Nephron (organoid): Measurements from ENCODE around the gene SIRT5.

Experiments
- H3K27ac Mint-ChIP-seq, 3 experiments: 2 replicates each; pipeline ENCODE4 v1.8.0; 2020; ENCODE audit warnings: mixed read lengths in 3 of 3, mild to moderate bottlenecking in 2 of 3, moderate library complexity in 1 of 3
- H3K27me3 Mint-ChIP-seq: 2 replicates; pipeline ENCODE4 v1.8.0; 2021; ENCODE audit warnings: low read depth, mild to moderate bottlenecking, moderate library complexity, mixed read lengths
- H3K36me3 Mint-ChIP-seq: 2 replicates; pipeline ENCODE4 v1.8.0; 2020; ENCODE audit warnings: low read depth, mixed read lengths
- H3K4me1 Mint-ChIP-seq: 2 replicates; pipeline ENCODE4 v1.8.0; 2020; ENCODE audit warnings: mixed read lengths
- H3K4me3 Mint-ChIP-seq, 3 experiments: 2 replicates each; pipeline ENCODE4 v1.8.0; 2020; ENCODE audit warnings: mild to moderate bottlenecking in 3 of 3, mixed read lengths in 3 of 3, moderate library complexity in 2 of 3
- H3K9me3 Mint-ChIP-seq: 2 replicates; pipeline ENCODE4 v1.8.0; 2020; ENCODE audit warnings: mixed read lengths
- CTCF ChIP-seq, 3 experiments: fragments of 200-600 bp; sonication (generic); IDR thresholded peaks; one replicate each; pipeline ENCODE4 v1.5.0; 2021; ENCODE audit warnings: antibody characterized with exemption in 3 of 3; ENCODE audit not compliant: unreplicated experiment in 3 of 3

The SIRT5 gene

GRCh38 chr6:13574571-13575376 lies at the start of gene SIRT5:
SIRT5 (plus strand) TSS chr6:13574601; CDS start chr6:13584111, 9,510 bp downstream.
- no peak for TF ChIP-seq CTCF (IDR thresholded peaks at IDR 0.05; ENCODE audit: unreplicated experiment in 3 of 3)
- Mint-ChIP-seq H3K27ac (peak within 1 kb of the TSS; percentile 97 to 99 (median 98)), H3K9me3 (peaks cover 13% of the 10 kb centered on the region)

GRCh38 chr6:13524801-13525508 lies 49.4 kb upstream of the SIRT5 start:
- H3K27ac Mint-ChIP-seq: peak overlapping the region; percentile 6 to 50 (median 49)
- H3K9me3 Mint-ChIP-seq: peaks cover 1% of the 10 kb centered on the region
- peaks cover 26% of the 10 kb centered on the region for H3K4me1 Mint-ChIP-seq

More at GRCh38 chr6:13574571-13575376, at the start of gene SIRT5:
- peaks cover 8% of the 10 kb centered on the region for H3K4me1 Mint-ChIP-seq
- H3K27me3 Mint-ChIP-seq: peaks cover 4% of the 10 kb centered on the region
- peak within 1 kb of the TSS; percentile 94 to 98 (median 96) for H3K4me3 Mint-ChIP-seq
- peaks cover 11% of the 10 kb centered on the region for H3K36me3 Mint-ChIP-seq

GRCh38 chr6:13526357-13526726 lies 48.1 kb upstream of the SIRT5 start:
- no peak overlapping the region for H3K27ac Mint-ChIP-seq
- no peak for TF ChIP-seq CTCF (IDR thresholded peaks at IDR 0.05; ENCODE audit: unreplicated experiment in 3 of 3)
- no peaks in the 10 kb centered on the region for H3K9me3 Mint-ChIP-seq
- no peaks in the 10 kb centered on the region for H3K27me3 Mint-ChIP-seq
- H3K4me1 Mint-ChIP-seq: peaks cover 26% of the 10 kb centered on the region
- no peaks in the 10 kb centered on the region for H3K36me3 Mint-ChIP-seq
- H3K4me3 Mint-ChIP-seq: no peak overlapping the region

More at GRCh38 chr6:13524801-13525508, 49.4 kb upstream of the SIRT5 start:
- H3K36me3 Mint-ChIP-seq: no peaks in the 10 kb centered on the region
- no peak overlapping the region for H3K4me3 Mint-ChIP-seq
- no peak for TF ChIP-seq CTCF (IDR thresholded peaks at IDR 0.05; ENCODE audit: unreplicated experiment in 3 of 3)
- H3K27me3 Mint-ChIP-seq: no peaks in the 10 kb centered on the region

GRCh38 chr6:13526727-13527670 lies 47.4 kb upstream of the SIRT5 start:
- peaks cover under 1% of the 10 kb centered on the region for H3K27me3 Mint-ChIP-seq
- no peaks in the 10 kb centered on the region for H3K9me3 Mint-ChIP-seq
- TF ChIP-seq CTCF (IDR thresholded peaks at IDR 0.05; ENCODE audit: unreplicated experiment in 3 of 3): no peak
- H3K27ac Mint-ChIP-seq: no peak overlapping the region
- no peak overlapping the region for H3K4me3 Mint-ChIP-seq
- no peaks in the 10 kb centered on the region for H3K36me3 Mint-ChIP-seq
- peaks cover 26% of the 10 kb centered on the region for H3K4me1 Mint-ChIP-seq

- H3K36me3 Mint-ChIP-seq: no peaks in the 10 kb centered on the region
- TF ChIP-seq CTCF (IDR thresholded peaks at IDR 0.05; ENCODE audit: unreplicated experiment in 3 of 3): no peak
- H3K4me3 Mint-ChIP-seq: no peak overlapping the region
- no peaks in the 10 kb centered on the region for H3K9me3 Mint-ChIP-seq
- H3K27me3 Mint-ChIP-seq: peaks cover 3% of the 10 kb centered on the region
- H3K4me1 Mint-ChIP-seq: peaks cover 21% of the 10 kb centered on the region
- peak overlapping the region in 2 of 3 experiments; percentile 11 to 45 for H3K27ac Mint-ChIP-seq
These were observed 46.7 kb upstream of the SIRT5 start for GRCh38 chr6:13527671-13528056.
